ENCODE data around the gene MINDY4.

MINDY4 gene

GRCh38 chr7:30867483-30867882 lies 96.3 kb downstream of the MINDY4 start:
- TF ChIP-seq CTCF (IDR thresholded peaks at IDR 0.05; ENCODE audit: insufficient read depth, low read depth, low read length, missing control alignments) = no peak
- no peak overlapping the region for H3K4me3 ChIP-seq (ENCODE audit: low read length)
- no peak for DNase-seq (ENCODE audit: low read depth)

GRCh38 chr7:30869794-30870611 lies 98.8 kb downstream of the MINDY4 start:
- no peak overlapping the region for H3K4me3 ChIP-seq (ENCODE audit: low read length)
- no peak for DNase-seq (ENCODE audit: low read depth)
- TF ChIP-seq CTCF (IDR thresholded peaks at IDR 0.05; ENCODE audit: insufficient read depth, low read depth, low read length, missing control alignments) = no peak

DNA sequence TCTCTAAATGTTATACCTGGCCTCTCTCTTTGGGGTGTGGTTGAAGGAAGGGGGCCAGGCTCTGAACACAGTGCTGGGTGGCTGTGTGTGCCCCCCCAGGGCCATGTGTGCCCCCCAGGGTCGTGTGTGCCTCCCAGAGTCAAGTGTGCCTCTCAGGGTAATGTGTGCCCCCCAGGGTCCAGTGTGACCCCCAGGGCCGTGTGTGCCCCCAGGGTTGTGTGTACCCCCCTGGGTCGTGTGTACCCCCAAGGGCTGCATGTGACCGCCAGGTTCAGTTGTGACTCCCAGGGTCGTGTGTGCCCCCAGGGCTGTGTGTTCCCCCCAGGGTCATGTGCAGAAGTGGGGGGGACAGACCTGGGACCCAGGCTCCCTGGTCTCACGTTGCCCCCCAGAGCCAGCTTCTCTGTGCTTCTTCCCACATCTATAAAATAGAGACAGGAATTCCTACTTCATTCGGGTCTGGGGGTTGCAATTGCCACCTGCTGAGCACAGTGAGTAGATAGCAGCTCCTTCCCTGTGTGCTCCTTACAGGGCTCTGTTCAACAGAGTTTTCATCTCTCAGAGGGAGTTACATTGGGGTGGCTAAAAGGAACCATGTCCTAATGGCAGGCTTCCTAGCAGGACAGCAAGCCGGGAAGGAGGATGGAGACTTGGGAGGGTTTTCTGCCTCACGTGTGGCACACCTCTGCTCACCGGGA lies 99.8 kb downstream of the MINDY4 start:
- H3K4me3 ChIP-seq (ENCODE audit: low read length) = no peak overlapping the region
- DNase-seq (ENCODE audit: low read depth) = no peak
- TF ChIP-seq CTCF (IDR thresholded peaks at IDR 0.05; ENCODE audit: insufficient read depth, low read depth, low read length, missing control alignments) = no peak

DNA sequence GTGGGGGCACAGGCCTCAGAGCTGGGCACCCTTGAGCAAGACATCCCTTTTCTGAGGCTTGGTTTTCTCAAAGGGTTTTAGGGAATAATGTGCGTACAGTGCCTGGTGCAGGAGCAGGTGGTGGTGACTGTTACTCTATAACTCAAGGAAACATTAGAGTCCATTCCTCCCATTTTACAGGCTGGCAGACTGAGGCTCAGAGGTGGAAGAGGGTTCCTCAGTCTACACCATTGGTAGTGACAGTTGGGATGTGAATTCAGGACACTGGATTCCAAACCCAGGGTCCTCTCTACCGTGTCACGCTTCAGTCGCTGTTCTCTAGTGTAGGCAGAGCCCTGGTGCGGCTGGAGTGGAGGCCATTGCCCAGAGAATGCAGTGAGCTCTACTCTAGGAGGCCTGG lies 100.4 kb downstream of the MINDY4 start:
- no peak overlapping the region for H3K4me3 ChIP-seq (ENCODE audit: low read length)
- no peak for TF ChIP-seq CTCF (IDR thresholded peaks at IDR 0.05; ENCODE audit: insufficient read depth, low read depth, low read length, missing control alignments)
- no peak for DNase-seq (ENCODE audit: low read depth)

GRCh38 chr7:30873207-30873606 lies 102.0 kb downstream of the MINDY4 start:
- no peak for DNase-seq (ENCODE audit: low read depth)
- no peak for TF ChIP-seq CTCF (IDR thresholded peaks at IDR 0.05; ENCODE audit: insufficient read depth, low read depth, low read length, missing control alignments)
- H3K4me3 ChIP-seq (ENCODE audit: low read length) = no peak overlapping the region

GRCh38 chr7:30873656-30874055 lies 102.4 kb downstream of the MINDY4 start:
- no peak for TF ChIP-seq CTCF (IDR thresholded peaks at IDR 0.05; ENCODE audit: insufficient read depth, low read depth, low read length, missing control alignments)
- DNase-seq (ENCODE audit: low read depth) = no peak
- no peak overlapping the region for H3K4me3 ChIP-seq (ENCODE audit: low read length)
